Activated CD4-positive, alpha-beta T cell treated with anti-CD3 and anti-CD28 coated beads, Interleukin-10, Interleukin-2, amounts not matched to agents 100 ng/mL and 50 ng/mL, durations not matched to agents 16 hours and 8 hours (primary cell): Measurements from ENCODE around the gene PTPN1.
"Not testable (repeated sequence)": the region's sequence is repeated elsewhere in the genome, so short reads cannot be mapped to it uniquely, and the experiment has no call there.

Experiments used
- DNase-seq: peaks from one replicate; pipeline ENCODE4 v3.0.0-alpha.2; 2020

The PTPN1 gene

GRCh38 chr20:50509923-50510705, at the start of gene PTPN1:
Gene PTPN1 (plus strand): TSS chr20:50510383. CDS start chr20:50510528, 145 bp downstream.
- peak; percentile 99 for DNase-seq

GRCh38 chr20:50460608-50461267, 49.4 kb upstream of the PTPN1 start:
- DNase-seq: peak; percentile 87

GRCh38 chr20:50462093-50462690, 48.0 kb upstream of the PTPN1 start:
- no peak for DNase-seq

- DNase-seq: peak; percentile 71
Observed at GRCh38 chr20:50464026-50464724, 46.0 kb upstream of the PTPN1 start.

- no peak for DNase-seq
Observed at GRCh38 chr20:50464725-50465650, 45.2 kb upstream of the PTPN1 start.

GRCh38 chr20:50467174-50467573, 43.0 kb upstream of the PTPN1 start:
- DNase-seq: no peak

GRCh38 chr20:50467718-50468356, 42.3 kb upstream of the PTPN1 start:
- DNase-seq: peak; percentile 63

- no peak for DNase-seq
Observed at GRCh38 chr20:50468378-50468798, 41.8 kb upstream of the PTPN1 start.

- no peak for DNase-seq
Observed at GRCh38 chr20:50469176-50469723, 40.9 kb upstream of the PTPN1 start.

GRCh38 chr20:50469796-50470195, 40.4 kb upstream of the PTPN1 start:
- DNase-seq: no peak

- no peak for DNase-seq
Observed at GRCh38 chr20:50470264-50470858, 39.8 kb upstream of the PTPN1 start.

- no peak for DNase-seq
Observed at GRCh38 chr20:50471231-50471630, 39.0 kb upstream of the PTPN1 start.

- DNase-seq: peak; percentile 44
Observed at GRCh38 chr20:50472693-50473664, 37.2 kb upstream of the PTPN1 start.

GRCh38 chr20:50474356-50474755, 35.8 kb upstream of the PTPN1 start:
- DNase-seq: not testable (repeated sequence)

- DNase-seq: peak; percentile 41
Observed at GRCh38 chr20:50475681-50476292, 34.4 kb upstream of the PTPN1 start.

- DNase-seq: peak; percentile 36
Observed at GRCh38 chr20:50477239-50477872, 32.8 kb upstream of the PTPN1 start.

GRCh38 chr20:50478162-50478990, 31.8 kb upstream of the PTPN1 start:
- DNase-seq: peak; percentile 86

- no peak for DNase-seq
Observed at GRCh38 chr20:50481741-50482140, 28.4 kb upstream of the PTPN1 start.
